Left renal pelvis (tissue), 4 donors: ENCODE data around the gene NACA. TPM values are rescaled to one million over a fixed set of nuclear protein-coding genes. Genes with fewer than 3 reads are reported as not detected.
"Not testable (repeated sequence)": the region's sequence is repeated elsewhere in the genome, so short reads cannot be mapped to it uniquely, and the experiment has no call there.

Experiments used
- DNase-seq, 4 donors: peaks; one replicate each; pipeline ENCODE4 v3.0.0-alpha.2; 2013; ENCODE audit warnings: low read depth in 4 of 4, low spot score in 3 of 4
- polyA plus RNA-seq, 4 donors: library from polyadenylated mRNA; unstranded; fragments of 120-200 nt; gene quantifications; one replicate each; pipeline ENCODE4 v1.2.1, GENCODE V29; 2013; ENCODE audit not compliant: insufficient read length in 4 of 4

NACA gene
- polyA plus RNA-seq, 4 donors = 2,010 to 2,427 (median 2,183) TPM

- DNase-seq = no peak
Observed at GRCh38 chr12:56725723-56726102, 614 bp upstream of the NACA start.

DNA sequence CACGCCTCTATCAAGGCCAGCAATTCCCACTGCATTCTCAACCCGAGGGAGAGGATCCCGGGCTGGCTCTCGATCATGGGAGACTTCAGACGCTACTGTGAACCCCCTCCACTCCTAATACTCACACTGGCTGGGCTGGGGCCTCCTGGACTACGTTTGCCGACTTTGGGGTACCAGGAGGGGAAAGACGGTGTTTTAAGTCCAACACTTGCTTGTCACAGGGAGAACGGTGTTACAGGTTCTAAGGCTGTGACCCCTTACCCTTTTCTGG, 463 bp downstream of the NACA start:
- no peak for DNase-seq

DNA sequence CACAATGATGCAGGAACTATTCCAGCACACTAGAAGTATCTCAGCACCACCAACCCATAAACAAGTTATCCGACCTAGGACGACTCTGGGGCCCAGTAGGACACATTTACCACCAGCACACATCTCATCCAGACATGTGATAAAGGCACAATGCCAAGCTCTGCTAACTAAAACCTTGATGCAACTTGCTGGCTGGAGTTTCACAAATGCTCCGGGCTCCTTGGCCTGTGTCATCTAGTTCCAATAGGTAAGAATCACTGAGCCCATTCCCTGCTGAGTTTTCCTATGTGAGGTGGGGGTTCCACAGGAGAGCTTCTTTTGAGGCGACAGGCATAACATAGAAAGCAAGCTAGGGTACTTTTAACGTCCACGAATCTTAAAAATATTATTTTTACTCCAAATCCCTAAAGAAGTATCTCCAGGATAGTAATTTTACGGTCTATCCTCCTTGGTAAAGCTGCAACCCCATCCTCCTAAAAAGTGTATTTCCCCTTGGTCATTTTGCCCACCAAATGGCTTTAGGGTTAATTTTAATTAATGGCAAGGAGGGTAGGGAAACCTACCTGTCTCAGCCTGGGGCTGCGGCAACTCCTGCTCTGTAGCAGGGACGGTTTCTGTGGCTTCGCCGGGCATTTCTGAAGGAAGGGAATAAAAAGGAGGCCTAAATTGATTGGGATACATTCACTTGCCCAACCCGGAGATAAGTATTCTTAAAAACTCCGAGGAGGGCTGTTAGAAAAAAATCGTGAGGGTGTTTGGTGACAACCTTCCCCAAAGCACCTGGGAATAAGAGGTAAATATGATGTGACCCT, 1.0 kb downstream of the NACA start:
- no peak for DNase-seq

DNA sequence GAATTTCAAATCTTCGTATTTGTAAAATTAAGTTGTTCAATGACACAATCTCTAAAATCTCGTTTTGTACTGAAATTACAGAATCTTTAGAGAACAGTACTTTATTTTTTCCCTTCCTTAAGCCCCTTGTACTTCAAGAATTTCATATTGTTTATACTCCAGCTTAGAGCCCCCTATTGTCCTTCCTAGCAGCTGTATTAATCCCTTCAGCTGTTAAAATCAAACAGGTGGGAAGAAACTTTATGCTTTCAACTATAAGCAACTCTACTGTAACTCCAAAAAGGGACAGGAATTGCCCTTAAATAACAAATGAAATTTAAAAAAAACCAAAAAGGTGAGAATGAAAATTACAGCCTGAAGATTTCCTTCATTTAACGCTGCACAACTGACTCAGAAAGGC, 1.7 kb downstream of the NACA start:
- DNase-seq = no peak

GRCh38 chr12:56722832-56723231, 2.3 kb downstream of the NACA start:
- DNase-seq = no peak

DNA sequence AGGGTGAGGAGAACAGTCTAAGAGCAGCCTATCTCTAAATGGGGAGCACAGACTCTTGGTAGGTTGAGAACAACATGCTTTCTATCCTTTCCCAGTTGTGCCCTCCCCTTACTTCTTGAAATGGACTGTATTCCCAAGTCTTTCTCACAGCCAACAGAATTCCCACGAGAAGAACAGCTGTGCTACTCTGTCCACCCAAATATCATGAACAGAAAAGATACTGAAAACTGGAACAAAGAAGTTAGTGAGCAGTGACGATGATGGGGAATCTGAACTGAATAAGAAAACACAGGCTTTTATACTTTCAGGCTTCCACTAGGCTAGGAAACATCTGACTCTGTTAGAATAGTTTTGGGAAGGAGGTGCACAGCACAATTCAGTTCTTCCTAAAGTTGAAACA, 3.4 kb downstream of the NACA start:
- DNase-seq = no peak

GRCh38 chr12:56721216-56721615, 3.9 kb downstream of the NACA start:
- no peak for DNase-seq

GRCh38 chr12:56720731-56721151, 4.4 kb downstream of the NACA start:
- no peak for DNase-seq

DNA sequence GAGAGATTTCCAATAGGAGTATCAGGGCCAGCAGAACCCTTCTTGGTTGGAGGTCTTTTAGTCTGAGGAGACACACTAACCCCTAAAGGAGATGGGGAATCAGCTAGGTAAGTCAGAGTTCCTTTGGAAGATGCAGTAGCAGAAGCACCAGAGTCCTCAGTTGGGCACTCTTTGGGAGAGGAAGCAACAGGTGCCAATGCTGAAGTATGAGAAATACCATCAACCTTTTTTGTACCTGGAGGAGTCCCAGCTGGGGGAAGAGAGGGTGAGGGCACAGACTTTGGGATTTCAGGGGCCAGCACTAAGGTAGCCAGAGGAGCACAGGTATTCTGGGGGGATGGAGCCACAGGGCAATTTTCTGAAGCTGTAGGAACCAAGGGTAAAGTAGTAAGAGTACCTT, 6.0 kb downstream of the NACA start:
- no peak for DNase-seq

GRCh38 chr12:56718636-56719035, 6.5 kb downstream of the NACA start:
- DNase-seq = no peak

DNA sequence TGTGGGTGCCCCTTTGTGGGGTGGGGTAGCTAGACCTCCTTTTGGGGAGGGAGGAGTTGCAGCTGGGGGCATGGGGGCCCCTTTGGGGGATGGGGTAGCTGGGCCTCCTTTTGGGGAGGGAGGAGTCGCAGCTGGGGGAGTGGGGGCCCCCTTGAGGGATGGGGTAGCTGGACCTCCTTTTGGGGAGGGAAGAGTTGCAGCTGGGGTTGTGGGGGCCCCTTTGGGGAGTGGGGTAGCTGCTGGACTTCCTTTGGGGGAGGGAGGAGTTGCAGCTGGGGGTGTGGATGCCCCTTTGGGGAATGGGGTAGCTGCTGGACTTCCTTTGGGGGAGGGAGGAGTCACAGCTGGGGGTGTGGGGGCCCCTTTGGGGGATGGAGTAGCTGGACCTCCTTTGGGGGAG, 7.0 kb downstream of the NACA start:
- no peak for DNase-seq

- no peak for DNase-seq
Observed at GRCh38 chr12:56716933-56717880, 7.9 kb downstream of the NACA start.

- no peak for DNase-seq
Observed at GRCh38 chr12:56716458-56716857, 8.6 kb downstream of the NACA start.

DNA sequence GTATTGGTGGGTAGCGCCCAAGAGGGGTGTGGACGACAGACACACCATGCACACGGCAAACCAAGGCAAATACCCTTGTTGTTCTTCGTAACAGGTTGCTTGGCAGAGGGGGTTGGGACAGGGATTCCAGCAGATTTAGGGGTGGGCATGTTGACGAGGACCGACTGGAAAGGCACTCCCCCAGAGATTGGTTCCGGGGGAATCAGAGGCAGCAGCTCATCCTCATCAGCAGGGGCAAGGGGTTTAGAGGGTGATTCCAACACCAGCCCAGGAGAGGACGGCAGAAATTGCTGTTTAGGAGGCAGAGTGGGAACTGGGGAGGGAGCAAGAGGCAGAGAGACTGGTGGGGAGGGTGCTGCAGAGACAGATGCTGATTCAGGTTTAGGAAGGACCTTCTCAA, 9.3 kb downstream of the NACA start:
- DNase-seq = no peak

- no peak for DNase-seq
Observed at GRCh38 chr12:56714431-56714929, 10.6 kb downstream of the NACA start.

DNA sequence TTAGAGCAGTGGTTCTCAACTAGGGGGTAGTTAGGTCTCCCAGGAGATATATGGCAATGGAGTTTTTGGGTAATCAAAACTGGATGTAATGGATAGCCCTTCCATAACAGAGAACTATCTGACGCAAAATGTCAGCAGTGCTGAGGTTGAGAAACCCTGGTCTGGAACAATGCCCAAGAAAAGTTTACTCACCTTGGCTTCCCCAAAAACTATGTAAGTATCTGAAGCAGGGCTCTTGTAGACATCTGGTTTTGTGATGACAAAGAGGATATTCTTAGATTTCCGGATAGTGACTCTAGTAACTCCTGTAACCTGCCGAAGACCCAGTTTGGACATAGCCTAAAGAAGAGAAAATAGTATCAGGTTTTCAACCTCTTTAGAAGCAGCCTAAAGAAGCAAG, 11.8 kb downstream of the NACA start:
- no peak for DNase-seq

DNA sequence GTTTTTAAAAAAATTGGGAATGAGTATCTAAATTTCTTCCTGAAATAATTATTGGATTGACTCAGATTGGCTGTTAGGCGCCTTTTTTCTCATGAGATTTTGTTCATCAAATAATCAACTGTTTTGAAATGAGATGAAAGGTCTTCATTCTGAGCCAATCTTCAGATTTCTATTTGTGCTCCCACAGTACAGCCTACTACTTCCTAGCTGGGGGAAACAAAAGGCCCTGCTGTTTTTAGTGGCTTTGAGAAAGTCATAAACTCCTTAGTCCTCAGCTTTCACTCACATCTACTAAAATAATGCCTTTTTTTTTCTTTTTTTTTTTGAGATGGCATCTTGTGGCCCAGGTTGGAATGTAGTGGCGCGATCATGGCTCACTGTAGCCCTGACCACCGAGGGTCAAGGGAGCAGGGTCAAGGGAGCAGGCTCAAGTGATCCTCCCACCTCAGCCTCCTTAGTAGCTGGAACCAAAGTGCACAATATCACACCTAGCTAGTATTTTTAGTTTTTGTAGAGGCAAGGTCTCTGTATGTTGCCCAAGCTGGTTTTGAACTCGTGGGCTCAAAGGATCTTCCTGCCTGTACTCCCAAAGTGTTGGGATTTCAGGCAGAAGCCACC, 15.2 kb downstream of the NACA start:
- DNase-seq = no peak

- not testable (repeated sequence) for DNase-seq
Observed at GRCh38 chr12:56704522-56704921, 20.6 kb downstream of the NACA start.

DNA sequence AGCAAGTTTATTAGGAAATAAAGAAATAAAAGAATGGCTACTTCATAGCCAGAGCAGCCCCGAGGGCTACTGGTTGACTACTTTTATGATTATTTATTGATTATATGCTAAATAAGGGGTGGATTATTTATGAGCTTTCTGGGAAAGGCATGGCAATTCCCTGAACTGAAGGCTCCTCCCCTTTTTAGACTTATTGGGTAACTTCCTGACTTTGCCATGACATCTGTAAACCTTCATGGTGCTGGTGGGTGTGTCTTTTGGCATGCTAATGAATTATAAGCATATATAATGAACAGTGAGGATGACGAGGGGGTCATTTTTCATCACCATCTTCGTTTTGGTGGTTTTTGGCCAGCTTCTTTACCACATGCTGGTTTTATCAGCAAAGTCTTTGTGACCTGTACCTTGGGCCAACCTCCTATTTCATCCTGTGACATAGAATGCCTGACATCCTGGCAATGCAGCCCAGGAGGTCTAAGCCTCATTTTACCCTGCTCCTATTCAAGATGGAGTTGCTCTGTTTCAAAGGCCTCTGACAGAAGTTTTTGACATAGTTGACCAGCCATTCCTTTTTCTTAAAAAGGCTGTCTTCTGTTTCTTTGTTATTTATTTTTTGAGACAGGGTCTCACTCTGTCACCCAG, 26.0 kb downstream of the NACA start:
- no peak for DNase-seq

DNA sequence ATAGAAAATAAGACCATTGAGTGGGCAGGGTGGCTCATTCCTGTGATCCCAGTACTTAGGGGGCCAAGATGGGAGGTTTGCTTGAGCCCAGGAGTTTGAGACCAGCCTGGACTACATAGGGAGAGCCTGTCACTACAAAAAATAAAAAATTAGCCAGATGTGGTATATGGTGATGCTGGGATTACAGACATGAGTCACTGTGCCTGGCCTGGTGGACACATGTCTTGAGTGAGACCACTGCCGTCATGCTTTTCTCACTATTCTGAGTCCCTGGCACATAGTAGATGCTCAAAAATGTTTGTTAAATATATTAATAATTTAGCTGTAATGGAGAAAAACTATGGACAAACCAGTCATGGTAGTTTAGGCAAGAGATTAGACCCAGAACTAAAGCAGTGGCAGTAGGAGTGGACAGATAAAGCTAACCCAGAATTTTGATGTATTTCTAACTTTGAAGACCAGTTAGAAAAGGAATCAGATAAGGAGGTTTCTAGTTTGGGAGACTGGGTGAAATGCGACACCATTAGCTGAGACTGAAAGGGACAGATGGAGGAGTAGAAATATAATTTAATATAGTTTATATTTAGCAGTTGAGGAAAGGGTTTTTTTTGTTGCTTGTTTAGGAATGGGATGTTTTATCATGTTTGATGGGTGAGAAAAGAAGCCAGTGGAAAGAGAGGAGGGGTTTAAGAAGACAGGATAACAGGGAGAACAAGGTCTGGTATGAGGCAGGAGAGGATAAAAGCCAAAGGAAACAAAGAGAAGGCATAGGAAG, 29.6 kb downstream of the NACA start:
- no peak for DNase-seq
